GM21737 (cell line): ENCODE results near the gene MCU.

Experiments used
- ATAC-seq: cut with Tn5 transposase; IDR thresholded peaks from one replicate; pipeline ENCODE4 v1.9.1; 2021; ENCODE audit warnings: mild to moderate bottlenecking, moderate library complexity; ENCODE audit not compliant: unreplicated experiment

The MCU gene

GRCh38 chr10:72834183-72834825 is 142.4 kb downstream of the MCU start:
- ATAC-seq, result no peak

- no peak for ATAC-seq
These were observed 148.4 kb downstream of the MCU start for GRCh38 chr10:72840319-72840718.

GRCh38 chr10:72841487-72841886 is 149.5 kb downstream of the MCU start:
- ATAC-seq, result no peak

GRCh38 chr10:72842164-72842563 is 150.2 kb downstream of the MCU start:
- ATAC-seq, result no peak

- ATAC-seq, result no peak
These were observed 154.3 kb downstream of the MCU start for GRCh38 chr10:72846238-72846637.

GRCh38 chr10:72847681-72848080 is 155.7 kb downstream of the MCU start:
- ATAC-seq, result no peak

GRCh38 chr10:72850861-72851260 is 158.9 kb downstream of the MCU start:
- no peak for ATAC-seq

GRCh38 chr10:72851509-72851908 is 159.6 kb downstream of the MCU start:
- no peak for ATAC-seq

GRCh38 chr10:72852508-72852907 is 160.6 kb downstream of the MCU start:
- ATAC-seq, result no peak

- ATAC-seq, result no peak
These were observed 163.2 kb downstream of the MCU start for GRCh38 chr10:72855129-72855528.

- ATAC-seq, result no peak
These were observed 163.8 kb downstream of the MCU start for GRCh38 chr10:72855790-72856189.

- ATAC-seq, result no peak
These were observed 166.1 kb downstream of the MCU start for GRCh38 chr10:72858067-72858466.

GRCh38 chr10:72862957-72863356 is 171.0 kb downstream of the MCU start:
- no peak for ATAC-seq

GRCh38 chr10:72875250-72876055 is 183.5 kb downstream of the MCU start:
- no peak for ATAC-seq

- no peak for ATAC-seq
These were observed 187.3 kb downstream of the MCU start for GRCh38 chr10:72879245-72879644.

- ATAC-seq, result no peak
These were observed 189.3 kb downstream of the MCU start for GRCh38 chr10:72881291-72881690.

GRCh38 chr10:72883861-72884260 is 191.9 kb downstream of the MCU start:
- ATAC-seq, result no peak

- ATAC-seq, result no peak
These were observed 194.0 kb downstream of the MCU start for GRCh38 chr10:72885953-72886352.

GRCh38 chr10:72886621-72887020 is 194.7 kb downstream of the MCU start:
- no peak for ATAC-seq

GRCh38 chr10:72887043-72887442 is 195.1 kb downstream of the MCU start:
- no peak for ATAC-seq

- ATAC-seq, result no peak
These were observed 196.3 kb downstream of the MCU start for GRCh38 chr10:72888151-72888638.

GRCh38 chr10:72889391-72889831 is 197.5 kb downstream of the MCU start:
- no peak for ATAC-seq
